NT2/D1 (cell line): ENCODE results near the gene ACTMAP.
"Not testable (repeated sequence)": the region's sequence is repeated elsewhere in the genome, so short reads cannot be mapped to it uniquely, and the experiment has no call there.

Experiments used
- SUZ12 ChIP-seq: IDR thresholded peaks from 2 replicates; pipeline ENCODE4 v1.6.1; 2011; ENCODE audit not compliant: insufficient read length, insufficient read depth; ENCODE audit errors: extremely low read depth
- YY1 ChIP-seq: IDR thresholded peaks from 2 replicates; pipeline ENCODE4 v1.6.1; 2011; ENCODE audit not compliant: insufficient read length, insufficient read depth
- ZNF274 ChIP-seq: IDR thresholded peaks from 2 replicates; pipeline ENCODE4 v1.6.1; 2011; ENCODE audit warnings: mild to moderate bottlenecking, low read depth, low read length

- not testable (repeated sequence) for TF ChIP-seq YY1, ZNF274, SUZ12
Measured at GRCh38 chr19:40766385-40766784, 16.1 kb upstream of the ACTMAP start.
